ENCODE measurements around the gene PNKD. TPM values are rescaled to one million over a fixed set of nuclear protein-coding genes. Genes with fewer than 3 reads are reported as not detected.
A peak's percentile ranks its signal among the peaks of the same experiment; 100 is the strongest.

The PNKD gene
- total and polyA plus RNA-seq, 8 donors: 17.2 to 89.1 (median 23.0) TPM

GRCh38 chr2:218354045-218354444 is 83.7 kb downstream of the PNKD start:
- H3K9me3 ChIP-seq: no peaks in the 10 kb centered on the region
- H3K36me3 ChIP-seq: no peaks in the 10 kb centered on the region
- H3K27me3 ChIP-seq: no peaks in the 10 kb centered on the region
- WGBS, 2 donors: 81 to 92% methylated on average over 14 of the region's 14 CpGs
- no peak for ATAC-seq
- FAIRE-seq: no peak
- H3K27ac ChIP-seq: no peak overlapping the region
- intact Hi-C loops (cut with DNase I): loop anchor here in 1 of 3 donors (5.0 kb wide), 1 partner anchor 52 kb away; no protein-coding TSS in a partner anchor
- peak in 1 of 6 donors; percentile 10 for DNase-seq
- no peak for TF ChIP-seq CTCF (IDR thresholded peaks at IDR 0.05)
- H3K4me1 ChIP-seq: no peaks in the 10 kb centered on the region
- no peak overlapping the region for H3K4me3 ChIP-seq

- no peak overlapping the region for H3K27ac ChIP-seq
- WGBS, 2 donors: 75 to 79% methylated on average over 20 of the region's 20 CpGs
- TF ChIP-seq CTCF (IDR thresholded peaks at IDR 0.05): no peak
- no peaks in the 10 kb centered on the region for H3K36me3 ChIP-seq
- no peaks in the 10 kb centered on the region for H3K9me3 ChIP-seq
- no peaks in the 10 kb centered on the region for H3K4me1 ChIP-seq
- FAIRE-seq (no peak), ATAC-seq (no peak), DNase-seq (peak in 1 of 6 donors; percentile 26)
- no peaks in the 10 kb centered on the region for H3K27me3 ChIP-seq
- no peak overlapping the region for H3K4me3 ChIP-seq
- intact Hi-C loops (cut with DNase I): loop anchor here in 1 of 3 donors (5.0 kb wide), 1 partner anchor 53 kb away; no protein-coding TSS in a partner anchor
These were observed 84.6 kb downstream of the PNKD start for GRCh38 chr2:218354850-218355443.

- 59 to 62% methylated on average over 17 of the region's 17 CpGs for WGBS, 2 donors
- H3K27ac ChIP-seq: peak overlapping the region; percentile 39 to 71 (median 62)
- no peaks in the 10 kb centered on the region for H3K9me3 ChIP-seq
- no peaks in the 10 kb centered on the region for H3K4me1 ChIP-seq
- FAIRE-seq (no peak), DNase-seq (peak in 2 of 6 donors; percentile 35 to 45), ATAC-seq (peak in 3 of 4 donors; percentile 4 to 13 (median 8))
- intact Hi-C loops (cut with DNase I): loop anchor here in 1 of 3 donors (2.0 kb wide), 1 partner anchor 55 kb away; no protein-coding TSS in a partner anchor
- no peak for TF ChIP-seq CTCF (IDR thresholded peaks at IDR 0.05)
- H3K36me3 ChIP-seq: no peaks in the 10 kb centered on the region
- peak overlapping the region in 1 of 4 donors; percentile 23 for H3K4me3 ChIP-seq
- no peaks in the 10 kb centered on the region for H3K27me3 ChIP-seq
These were observed 87.2 kb downstream of the PNKD start for GRCh38 chr2:218357236-218358177.

GRCh38 chr2:218360453-218360852 is 90.1 kb downstream of the PNKD start:
- no peaks in the 10 kb centered on the region for H3K4me1 ChIP-seq
- no peaks in the 10 kb centered on the region for H3K27me3 ChIP-seq
- no peak overlapping the region for H3K27ac ChIP-seq
- WGBS, 2 donors: 90 to 92% methylated on average over 4 of the region's 4 CpGs
- peak in 2 of 6 donors; percentile 7 to 45 for DNase-seq
- no peaks in the 10 kb centered on the region for H3K36me3 ChIP-seq
- intact Hi-C loops (cut with DNase I): no loop called here
- no peak for TF ChIP-seq CTCF (IDR thresholded peaks at IDR 0.05)
- no peak overlapping the region for H3K4me3 ChIP-seq
- FAIRE-seq: no peak
- ATAC-seq: peak in 1 of 4 donors; percentile 33
- no peaks in the 10 kb centered on the region for H3K9me3 ChIP-seq
